Endodermal cell (in vitro differentiated cells): ENCODE data around the gene PACRG. TPM values are rescaled to one million over a fixed set of nuclear protein-coding genes. Genes with fewer than 3 reads are reported as not detected.

ENCODE experiments used
- DNase-seq: peaks from one replicate; pipeline ENCODE4 v3.0.0-alpha.2; 2017
- H3K27ac ChIP-seq: 2 replicates; pipeline ENCODE4 v1.5.1; 2013; ENCODE audit warnings: mild to moderate bottlenecking, low read depth, low read length, moderate library complexity
- H3K27me3 ChIP-seq: 2 replicates; pipeline ENCODE4 v1.6.1; 2013; ENCODE audit warnings: mild to moderate bottlenecking, low read length, moderate library complexity; ENCODE audit not compliant: insufficient read depth, control insufficient read depth, poor library complexity, severe bottlenecking
- H3K36me3 ChIP-seq: 2 replicates; pipeline ENCODE4 v1.7.0; 2013; ENCODE audit warnings: mild to moderate bottlenecking, low read length, moderate library complexity; ENCODE audit not compliant: control insufficient read depth, insufficient read depth
- H3K4me1 ChIP-seq: one replicate; pipeline ENCODE4 v1.7.0; 2013; ENCODE audit warnings: low read length; ENCODE audit not compliant: control insufficient read depth, insufficient read depth
- H3K4me3 ChIP-seq: 2 replicates; pipeline ENCODE4 v1.5.1; 2013; ENCODE audit warnings: mild to moderate bottlenecking, low read length, moderate library complexity
- H3K9ac ChIP-seq: 2 replicates; pipeline ENCODE4 v1.6.1; 2013; ENCODE audit warnings: mild to moderate bottlenecking, low read length, moderate library complexity; ENCODE audit not compliant: poor library complexity, severe bottlenecking; ENCODE audit errors: extremely low read depth
- H3K9me3 ChIP-seq: 2 replicates; pipeline ENCODE4 v1.6.1; 2013; ENCODE audit warnings: mild to moderate bottlenecking, low read length, moderate library complexity; ENCODE audit not compliant: control insufficient read depth
- H3K27ac Mint-ChIP-seq: 2 replicates; pipeline ENCODE4 v1.8.0; 2020; ENCODE audit warnings: mixed read lengths
- H3K27me3 Mint-ChIP-seq: 2 replicates; pipeline ENCODE4 v1.8.0; 2021; ENCODE audit warnings: mild to moderate bottlenecking, mixed read lengths; ENCODE audit not compliant: insufficient read depth
- H3K36me3 Mint-ChIP-seq: 2 replicates; pipeline ENCODE4 v1.8.0; 2020; ENCODE audit warnings: low read depth, mixed read lengths
- H3K4me1 Mint-ChIP-seq: 2 replicates; pipeline ENCODE4 v1.8.0; 2020; ENCODE audit warnings: mixed read lengths
- H3K4me3 Mint-ChIP-seq: 2 replicates; pipeline ENCODE4 v1.8.0; 2020; ENCODE audit warnings: mild to moderate bottlenecking, moderate library complexity, mixed read lengths
- H3K9me3 Mint-ChIP-seq: 2 replicates; pipeline ENCODE4 v1.8.0; 2020; ENCODE audit warnings: mild to moderate bottlenecking, mixed read lengths
- CTCF ChIP-seq: fragments of 200-600 bp; sonication (generic); conservative IDR thresholded peaks from 2 replicates; pipeline ENCODE4 v1.5.0; 2021; ENCODE audit warnings: antibody characterized with exemption, mild to moderate bottlenecking
- WGBS, 2 experiments: methylation state at CpG; one replicate each; pipeline versions ENCODE4 v1.1.5 to v1.1.7; 2013; ENCODE audit warnings: missing lambda C conversion rate in 2 of 2, mixed read lengths in 1 of 2; ENCODE audit not compliant: insufficient coverage in 1 of 2, insufficient read length in 1 of 2; 5-methylcytosine and 5-hydroxymethylcytosine counted together
- total RNA-seq, 2 donors: library from RNA; stranded (reverse); fragmentation: NEBNext Ultra II Directional in 1 of 2; extraction: Animal tissue kit (Norgen Biotek cat#: 25700) in 1 of 2; gene quantifications; 2 replicates in 1 of 2; 3 replicates in 1 of 2; pipeline ENCODE4 v1.2.1, GENCODE V29; 2021

The PACRG gene
- total RNA-seq, 2 donors from 2014 or later = 0.42 to 0.44 TPM

- H3K36me3 ChIP-seq = no peaks in the 10 kb centered on the region
- Mint-ChIP-seq H3K27ac (no peak overlapping the region), H3K4me1 (peaks cover 12% of the 10 kb centered on the region), H3K4me3 (no peak overlapping the region), H3K9me3 (no peaks in the 10 kb centered on the region), H3K36me3 (no peaks in the 10 kb centered on the region), H3K27me3 (no peaks in the 10 kb centered on the region)
- H3K4me1 ChIP-seq = no peaks in the 10 kb centered on the region
- no peaks in the 10 kb centered on the region for H3K9me3 ChIP-seq
- no peak overlapping the region for H3K27ac ChIP-seq
- no peaks in the 10 kb centered on the region for H3K27me3 ChIP-seq
- no peak for TF ChIP-seq CTCF
- no peak for DNase-seq
- H3K9ac ChIP-seq = no peak overlapping the region
- 95% methylated on average over 3 to 4 of the region's 6 CpGs for WGBS, 2 experiments
- H3K4me3 ChIP-seq = no peak overlapping the region
These were observed 565.5 kb downstream of the PACRG start for GRCh38 chr6:163293286-163293685.

GRCh38 chr6:163294734-163295133 lies 567.0 kb downstream of the PACRG start:
- H3K36me3 Mint-ChIP-seq = no peaks in the 10 kb centered on the region
- Histone ChIP-seq H3K36me3 (no peaks in the 10 kb centered on the region), H3K4me3 (no peak overlapping the region), H3K9me3 (no peaks in the 10 kb centered on the region), H3K27me3 (no peaks in the 10 kb centered on the region), H3K9ac (no peak overlapping the region), H3K27ac (no peak overlapping the region), H3K4me1 (no peaks in the 10 kb centered on the region)
- no peaks in the 10 kb centered on the region for H3K27me3 Mint-ChIP-seq
- DNase-seq = no peak
- no peaks in the 10 kb centered on the region for H3K9me3 Mint-ChIP-seq
- H3K27ac Mint-ChIP-seq = no peak overlapping the region
- H3K4me3 Mint-ChIP-seq = no peak overlapping the region
- no peak for TF ChIP-seq CTCF
- H3K4me1 Mint-ChIP-seq = peaks cover 12% of the 10 kb centered on the region

GRCh38 chr6:163296835-163297519 lies 569.2 kb downstream of the PACRG start:
- no peak overlapping the region for H3K27ac Mint-ChIP-seq
- TF ChIP-seq CTCF = no peak
- Histone ChIP-seq H3K9ac (no peak overlapping the region), H3K4me1 (no peaks in the 10 kb centered on the region), H3K27me3 (no peaks in the 10 kb centered on the region), H3K9me3 (no peaks in the 10 kb centered on the region), H3K4me3 (no peak overlapping the region), H3K27ac (no peak overlapping the region), H3K36me3 (no peaks in the 10 kb centered on the region)
- H3K27me3 Mint-ChIP-seq = no peaks in the 10 kb centered on the region
- H3K36me3 Mint-ChIP-seq = no peaks in the 10 kb centered on the region
- no peak for DNase-seq
- no peaks in the 10 kb centered on the region for H3K9me3 Mint-ChIP-seq
- H3K4me3 Mint-ChIP-seq = no peak overlapping the region
- H3K4me1 Mint-ChIP-seq = peaks cover 18% of the 10 kb centered on the region
- WGBS, 2 experiments = 70 to 77% methylated on average over 4 of the region's 6 CpGs
